Loucy (cell line): ENCODE measurements around the gene ST6GAL1.

ENCODE experiments used
- H2AFZ ChIP-seq: fragments of 200-600 bp; sonication (generic); 2 replicates; pipeline ENCODE4 v1.6.0; 2016; ENCODE audit warnings: antibody characterized with exemption, mild to moderate bottlenecking, low read length, moderate library complexity
- H3F3A ChIP-seq: fragments of 200-600 bp; 2 replicates; pipeline ENCODE4 v1.6.0; 2016; ENCODE audit warnings: antibody characterized with exemption, low read depth, mild to moderate bottlenecking
- H3K27me3 ChIP-seq: fragments of 200-600 bp; sonication (generic); 2 replicates; pipeline ENCODE4 v1.6.1; 2014; ENCODE audit warnings: low read length, mild to moderate bottlenecking; ENCODE audit not compliant: insufficient read depth, poor library complexity, severe bottlenecking
- H3K36me3 ChIP-seq: fragments of 200-600 bp; sonication (generic); 2 replicates; pipeline ENCODE4 v1.6.1; 2016; ENCODE audit warnings: low read length; ENCODE audit not compliant: insufficient read depth
- H3K4me1 ChIP-seq: fragments of 200-600 bp; sonication (generic); 2 replicates; pipeline ENCODE4 v1.5.1; 2014; ENCODE audit warnings: low read length, mild to moderate bottlenecking; ENCODE audit not compliant: insufficient read depth, poor library complexity, severe bottlenecking
- H3K4me2 ChIP-seq: fragments of 200-600 bp; sonication (generic); 2 replicates; pipeline ENCODE4 v1.6.0; 2014; ENCODE audit warnings: antibody characterized with exemption, low read length, low read depth, mild to moderate bottlenecking; ENCODE audit not compliant: poor library complexity, severe bottlenecking
- H3K4me3 ChIP-seq: fragments of 200-600 bp; sonication (generic); 2 replicates; pipeline ENCODE4 v1.5.1; 2014; ENCODE audit warnings: low read length, mild to moderate bottlenecking, mixed read lengths; ENCODE audit not compliant: poor library complexity, severe bottlenecking
- H3K79me2 ChIP-seq: fragments of 200-600 bp; sonication (generic); 2 replicates; pipeline ENCODE4 v1.6.1; 2014; ENCODE audit warnings: low read length; ENCODE audit not compliant: insufficient read depth
- H3K9ac ChIP-seq: fragments of 200-600 bp; sonication (generic); 2 replicates; pipeline ENCODE4 v1.6.0; 2014; ENCODE audit warnings: mild to moderate bottlenecking, low read depth, low read length, moderate library complexity; ENCODE audit not compliant: poor library complexity, severe bottlenecking
- H3K9me2 ChIP-seq: fragments of 200-600 bp; sonication (generic); replicated peaks from 2 replicates; pipeline ENCODE4 v1.6.1; 2016; ENCODE audit warnings: low read depth, low read length, mixed read lengths
- H3K9me3 ChIP-seq: fragments of 200-600 bp; sonication (generic); 2 replicates; pipeline ENCODE4 v1.6.1; 2014; ENCODE audit warnings: mild to moderate bottlenecking, antibody characterized with exemption, low read length, low read depth; ENCODE audit not compliant: insufficient read depth
- H4K20me1 ChIP-seq: fragments of 200-600 bp; sonication (generic); 2 replicates; pipeline ENCODE4 v1.6.0; 2014; ENCODE audit warnings: antibody characterized with exemption, low read length, mild to moderate bottlenecking; ENCODE audit not compliant: insufficient read depth, poor library complexity, severe bottlenecking
- CTCF ChIP-seq: fragments of 200-600 bp; sonication (generic); conservative IDR thresholded peaks from 2 replicates; pipeline ENCODE4 v1.5.1; 2014; ENCODE audit warnings: mild to moderate bottlenecking, antibody characterized with exemption, low read length
- EZH2phosphoT487 ChIP-seq: fragments of 200-600 bp; IDR thresholded peaks from 2 replicates; pipeline ENCODE4 v1.6.1; 2018; ENCODE audit warnings: antibody characterized with exemption, mild to moderate bottlenecking, moderate library complexity, borderline replicate concordance

The ST6GAL1 gene

GRCh38 chr3:187042874-187043458 is 112.6 kb downstream of the ST6GAL1 start:
- no peaks in the 10 kb centered on the region for H3K27me3 ChIP-seq
- no peaks in the 10 kb centered on the region for H3K79me2 ChIP-seq
- peak overlapping the region; percentile 53 for H3K4me2 ChIP-seq
- no peak overlapping the region for H3K4me3 ChIP-seq
- 0 out of 2 replicates have a peak, but pooled peaks cover 3% of the 10 kb centered on the region for H3F3A ChIP-seq
- no peak overlapping the region for H3K9ac ChIP-seq
- H3K9me2 ChIP-seq, result no peaks in the 10 kb centered on the region
- no peaks in the 10 kb centered on the region for H3K9me3 ChIP-seq
- no peak overlapping the region for H2AFZ ChIP-seq
- no peaks in the 10 kb centered on the region for H4K20me1 ChIP-seq
- peaks cover 20% of the 10 kb centered on the region for H3K4me1 ChIP-seq
- peaks cover 41% of the 10 kb centered on the region; the same call in 1 of the 2 replicates for H3K36me3 ChIP-seq
- TF ChIP-seq EZH2phosphoT487 (no peak), CTCF (no peak)

- Histone ChIP-seq H2AFZ (no peak overlapping the region), H4K20me1 (no peaks in the 10 kb centered on the region), H3K4me1 (peaks cover 20% of the 10 kb centered on the region), H3K9me2 (no peaks in the 10 kb centered on the region), H3K79me2 (no peaks in the 10 kb centered on the region), H3K9me3 (no peaks in the 10 kb centered on the region), H3K9ac (no peak overlapping the region), H3K4me3 (no peak overlapping the region), H3K4me2 (peak overlapping the region; percentile 13), H3K27me3 (no peaks in the 10 kb centered on the region), H3F3A (0 out of 2 replicates have a peak, but pooled peaks cover 3% of the 10 kb centered on the region), H3K36me3 (peaks cover 33% of the 10 kb centered on the region; the same call in 1 of the 2 replicates)
- TF ChIP-seq EZH2phosphoT487 (no peak), CTCF (no peak)
Measured at GRCh38 chr3:187044206-187044605, 113.9 kb downstream of the ST6GAL1 start.

- TF ChIP-seq EZH2phosphoT487, result no peak
- peak; percentile 44 for TF ChIP-seq CTCF
- Histone ChIP-seq H3K36me3 (peaks cover 26% of the 10 kb centered on the region; the same call in 1 of the 2 replicates), H3K9me3 (no peaks in the 10 kb centered on the region), H3K4me2 (no peak overlapping the region), H4K20me1 (no peaks in the 10 kb centered on the region), H3K27me3 (no peaks in the 10 kb centered on the region), H3K4me1 (peaks cover 20% of the 10 kb centered on the region), H3K79me2 (no peaks in the 10 kb centered on the region), H3K9ac (no peak overlapping the region), H3F3A (0 out of 2 replicates have a peak, but pooled peaks cover 3% of the 10 kb centered on the region), H3K4me3 (no peak overlapping the region), H3K9me2 (no peaks in the 10 kb centered on the region), H2AFZ (no peak overlapping the region)
Measured at GRCh38 chr3:187044867-187045552, 114.7 kb downstream of the ST6GAL1 start.
